LNCaP clone FGC (cell line): ENCODE results near the gene MACO1.
"Not testable (repeated sequence)": the region's sequence is repeated elsewhere in the genome, so short reads cannot be mapped to it uniquely, and the experiment has no call there.

Experiments
- DNase-seq: peaks from one replicate; pipeline ENCODE4 v3.0.0-alpha.2; 2011; ENCODE audit warnings: low read depth
- H3K4me3 ChIP-seq: 2 replicates; pipeline ENCODE4 v1.5.1; 2011; ENCODE audit warnings: mild to moderate bottlenecking, low read depth, low read length, control low read depth
- TF ChIP-seq, protein P1 (sequence below): IDR thresholded peaks from 2 replicates; pipeline ENCODE4 v1.5.1; 2012; ENCODE audit warnings: mild to moderate bottlenecking; ENCODE audit not compliant: control insufficient read depth, insufficient read depth; ENCODE audit errors: extremely low read depth

The MACO1 gene, protein sequence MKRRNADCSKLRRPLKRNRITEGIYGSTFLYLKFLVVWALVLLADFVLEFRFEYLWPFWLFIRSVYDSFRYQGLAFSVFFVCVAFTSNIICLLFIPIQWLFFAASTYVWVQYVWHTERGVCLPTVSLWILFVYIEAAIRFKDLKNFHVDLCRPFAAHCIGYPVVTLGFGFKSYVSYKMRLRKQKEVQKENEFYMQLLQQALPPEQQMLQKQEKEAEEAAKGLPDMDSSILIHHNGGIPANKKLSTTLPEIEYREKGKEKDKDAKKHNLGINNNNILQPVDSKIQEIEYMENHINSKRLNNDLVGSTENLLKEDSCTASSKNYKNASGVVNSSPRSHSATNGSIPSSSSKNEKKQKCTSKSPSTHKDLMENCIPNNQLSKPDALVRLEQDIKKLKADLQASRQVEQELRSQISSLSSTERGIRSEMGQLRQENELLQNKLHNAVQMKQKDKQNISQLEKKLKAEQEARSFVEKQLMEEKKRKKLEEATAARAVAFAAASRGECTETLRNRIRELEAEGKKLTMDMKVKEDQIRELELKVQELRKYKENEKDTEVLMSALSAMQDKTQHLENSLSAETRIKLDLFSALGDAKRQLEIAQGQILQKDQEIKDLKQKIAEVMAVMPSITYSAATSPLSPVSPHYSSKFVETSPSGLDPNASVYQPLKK

DNA sequence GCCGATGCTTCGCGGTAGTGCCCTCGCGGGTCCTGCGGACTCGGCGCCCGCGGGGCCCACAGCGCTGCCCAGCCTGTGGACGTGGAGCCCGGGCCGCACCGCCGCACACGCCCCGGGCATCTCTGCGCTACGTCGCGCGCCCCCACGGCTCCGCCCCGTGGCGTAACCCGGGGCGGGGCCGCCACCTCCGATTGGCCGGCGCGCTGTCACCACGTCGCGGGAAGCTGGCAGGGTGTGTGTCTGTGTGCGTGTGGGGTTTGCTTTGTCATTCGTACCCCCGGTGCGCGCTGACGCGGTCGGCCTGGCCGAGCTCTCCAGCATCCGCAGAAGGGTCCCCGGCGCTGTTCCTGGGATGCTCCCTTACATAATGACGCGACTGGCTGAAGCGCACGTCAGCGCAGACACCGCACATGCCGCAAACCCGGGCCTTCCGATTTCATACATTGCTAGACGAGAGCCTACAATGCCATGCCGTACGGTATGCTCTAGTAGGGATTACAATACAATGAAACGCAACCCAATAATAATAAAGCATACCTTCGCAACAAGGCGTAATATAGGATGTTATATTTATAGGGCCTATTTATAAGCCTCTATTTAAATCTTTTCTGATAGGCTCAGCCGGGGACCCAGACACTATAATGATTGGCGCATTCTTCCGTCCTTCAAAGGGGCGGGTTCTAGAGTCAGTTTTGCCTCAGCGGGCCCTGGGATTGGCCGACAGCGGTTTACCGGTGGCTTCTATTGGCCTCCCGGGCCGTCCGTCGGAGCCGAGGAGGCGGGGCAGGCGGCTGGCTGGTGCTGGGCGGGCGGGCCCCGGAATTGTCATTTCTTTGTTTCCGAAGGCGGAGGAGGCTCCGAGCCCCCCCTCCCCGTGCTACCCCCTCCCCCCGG lies at the start of gene MACO1:
Gene MACO1, plus strand, starts transcription at position 825 of the 894 bp plus-strand sequence. CDS start 202 bp downstream, outside the sequence.
- TF ChIP-seq, protein P1, sequence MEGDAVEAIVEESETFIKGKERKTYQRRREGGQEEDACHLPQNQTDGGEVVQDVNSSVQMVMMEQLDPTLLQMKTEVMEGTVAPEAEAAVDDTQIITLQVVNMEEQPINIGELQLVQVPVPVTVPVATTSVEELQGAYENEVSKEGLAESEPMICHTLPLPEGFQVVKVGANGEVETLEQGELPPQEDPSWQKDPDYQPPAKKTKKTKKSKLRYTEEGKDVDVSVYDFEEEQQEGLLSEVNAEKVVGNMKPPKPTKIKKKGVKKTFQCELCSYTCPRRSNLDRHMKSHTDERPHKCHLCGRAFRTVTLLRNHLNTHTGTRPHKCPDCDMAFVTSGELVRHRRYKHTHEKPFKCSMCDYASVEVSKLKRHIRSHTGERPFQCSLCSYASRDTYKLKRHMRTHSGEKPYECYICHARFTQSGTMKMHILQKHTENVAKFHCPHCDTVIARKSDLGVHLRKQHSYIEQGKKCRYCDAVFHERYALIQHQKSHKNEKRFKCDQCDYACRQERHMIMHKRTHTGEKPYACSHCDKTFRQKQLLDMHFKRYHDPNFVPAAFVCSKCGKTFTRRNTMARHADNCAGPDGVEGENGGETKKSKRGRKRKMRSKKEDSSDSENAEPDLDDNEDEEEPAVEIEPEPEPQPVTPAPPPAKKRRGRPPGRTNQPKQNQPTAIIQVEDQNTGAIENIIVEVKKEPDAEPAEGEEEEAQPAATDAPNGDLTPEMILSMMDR = no peak
- H3K4me3 ChIP-seq = peak within 1 kb of the TSS; percentile 64
- peak; percentile 67 for DNase-seq

DNA sequence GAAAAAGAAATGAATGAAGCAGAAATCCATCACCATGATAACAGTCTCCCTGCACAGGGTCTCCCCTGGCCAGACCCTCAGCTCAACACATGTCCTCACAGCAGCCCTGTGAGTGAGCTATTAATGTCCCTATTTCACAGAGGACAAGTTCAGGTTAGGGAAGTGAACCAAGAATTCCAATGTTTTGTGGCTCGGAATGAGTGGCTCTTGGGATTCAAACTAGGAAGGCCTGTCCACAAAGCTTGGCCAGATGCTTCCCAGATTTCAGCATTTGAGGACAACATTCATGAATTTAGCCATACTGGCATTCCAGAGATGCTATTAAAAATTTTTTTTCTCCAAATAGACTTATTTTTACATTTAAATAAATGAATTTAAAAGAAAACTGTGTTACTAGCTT lies 48.2 kb upstream of the MACO1 start:
- DNase-seq, H3K4me3 ChIP-seq: not testable (repeated sequence)

DNA sequence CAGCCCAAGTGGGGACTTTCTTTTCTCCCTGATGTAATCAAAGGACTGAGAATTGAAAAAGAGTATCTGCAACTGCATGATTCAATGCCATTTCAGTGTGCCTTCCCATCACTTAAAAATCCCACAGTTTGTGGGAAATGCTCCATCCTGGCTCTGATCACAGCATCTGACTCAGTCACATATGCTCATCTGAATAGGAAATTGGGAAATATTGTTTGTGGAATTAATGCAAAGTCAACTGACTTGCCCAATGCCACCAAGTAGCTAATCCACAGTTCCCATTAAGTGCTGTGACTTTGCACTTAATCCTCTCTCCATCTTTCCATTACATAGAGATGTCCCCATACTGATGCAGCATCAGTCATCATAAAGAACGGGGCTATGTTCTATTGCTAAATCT lies 47.6 kb upstream of the MACO1 start:
- not testable (repeated sequence) for H3K4me3 ChIP-seq, DNase-seq

DNA sequence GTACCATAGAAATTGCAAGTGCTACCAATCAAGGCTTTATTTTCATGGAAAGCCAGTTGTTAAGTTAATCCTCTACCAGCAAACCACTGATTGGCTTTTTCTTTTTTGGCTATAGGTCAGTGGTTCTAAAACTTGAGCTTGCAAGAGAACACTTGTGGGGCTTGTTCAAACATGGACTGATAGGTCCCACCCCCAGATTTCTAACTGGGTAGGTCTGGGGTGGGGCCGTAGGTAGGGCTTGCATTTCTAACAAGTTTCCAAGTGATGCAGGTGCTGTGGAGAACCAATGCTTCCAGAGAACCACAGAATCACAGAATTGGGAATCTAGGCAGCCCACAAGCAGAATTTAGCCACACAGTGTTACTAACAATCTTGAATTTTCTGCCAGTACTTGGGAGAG lies 46.8 kb upstream of the MACO1 start:
- not testable (repeated sequence) for H3K4me3 ChIP-seq

DNA sequence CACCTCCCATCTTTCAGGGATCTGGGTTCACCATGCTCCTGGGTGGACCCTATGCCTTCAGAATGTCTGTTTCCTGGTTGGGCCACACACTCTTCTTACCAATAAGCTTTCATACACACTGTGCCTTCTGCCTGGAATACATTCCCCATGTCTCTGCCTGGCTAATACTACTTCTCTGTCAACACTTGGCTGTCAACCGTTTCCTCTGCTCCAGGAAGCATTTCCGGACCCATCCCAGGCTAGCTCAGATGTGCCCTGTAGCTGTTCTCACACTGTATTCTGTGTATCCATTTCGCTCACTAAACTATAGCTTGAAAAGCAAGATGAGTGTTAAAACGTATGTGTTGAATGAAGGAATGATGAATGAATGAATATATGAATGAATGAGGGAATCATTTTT lies 43.6 kb upstream of the MACO1 start:
- H3K4me3 ChIP-seq, DNase-seq: not testable (repeated sequence)

More for the DNA sequence above, 46.8 kb upstream of the MACO1 start:
- not testable (repeated sequence) for DNase-seq

DNA sequence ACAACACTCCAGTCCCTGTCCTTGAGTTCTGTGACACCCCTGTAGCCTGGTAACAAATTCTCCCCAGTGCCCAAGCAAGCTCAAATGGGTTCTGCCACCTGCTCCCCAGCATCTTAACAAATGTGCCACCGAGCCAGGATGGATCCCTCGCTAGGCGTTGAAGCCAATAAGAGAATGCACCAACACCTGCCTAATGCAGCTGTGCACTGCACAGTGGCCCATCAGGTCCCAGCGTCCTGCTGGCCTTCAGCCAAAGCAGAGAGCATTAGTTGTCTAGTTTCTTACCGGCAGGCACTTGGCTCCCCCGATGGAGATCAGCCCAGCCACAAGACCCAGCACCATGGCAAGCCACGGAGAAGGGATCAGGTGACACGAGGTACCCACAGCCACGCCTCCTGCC lies 42.0 kb upstream of the MACO1 start:
- not testable (repeated sequence) for H3K4me3 ChIP-seq, DNase-seq

DNA sequence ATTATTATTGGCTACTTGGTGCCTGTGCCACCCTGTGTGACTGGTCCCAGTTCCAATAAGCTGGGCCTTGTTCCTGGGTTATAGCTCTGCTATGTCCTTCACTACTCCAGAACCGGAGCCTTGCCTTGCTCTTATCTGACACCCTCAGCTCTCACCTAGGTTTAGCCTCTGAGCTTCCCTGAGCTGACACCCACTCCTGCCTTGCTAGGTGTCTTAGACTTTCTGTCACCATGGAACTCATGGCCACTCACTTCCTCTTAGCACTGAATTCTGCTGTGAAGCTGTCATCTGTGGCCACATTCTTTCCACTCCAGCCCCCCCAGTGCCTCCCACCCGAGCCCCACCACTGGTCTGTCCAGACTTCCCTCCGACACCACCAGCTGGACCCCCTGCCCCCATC lies 41.0 kb upstream of the MACO1 start:
- H3K4me3 ChIP-seq, DNase-seq: not testable (repeated sequence)

DNA sequence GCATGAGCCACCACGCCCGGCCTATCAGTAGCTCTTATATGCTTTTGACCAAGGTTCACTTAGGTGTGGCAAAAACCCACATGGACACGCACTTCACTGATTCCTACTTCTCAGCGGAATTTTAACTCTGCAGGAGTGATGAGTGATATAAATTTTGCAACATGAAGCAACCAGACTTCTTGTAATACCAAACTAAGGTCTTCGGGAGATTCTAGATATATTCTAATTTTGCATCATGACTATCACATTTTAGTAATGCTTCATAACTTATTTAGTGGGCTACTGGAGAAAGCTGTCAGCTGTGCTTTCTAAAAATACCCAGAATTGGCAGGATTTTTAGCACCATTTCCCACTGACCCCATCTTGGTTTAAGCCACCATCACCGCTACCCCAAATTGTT lies 37.9 kb upstream of the MACO1 start:
- no peak overlapping the region for H3K4me3 ChIP-seq
- DNase-seq = no peak
- TF ChIP-seq, protein P1 = no peak

DNA sequence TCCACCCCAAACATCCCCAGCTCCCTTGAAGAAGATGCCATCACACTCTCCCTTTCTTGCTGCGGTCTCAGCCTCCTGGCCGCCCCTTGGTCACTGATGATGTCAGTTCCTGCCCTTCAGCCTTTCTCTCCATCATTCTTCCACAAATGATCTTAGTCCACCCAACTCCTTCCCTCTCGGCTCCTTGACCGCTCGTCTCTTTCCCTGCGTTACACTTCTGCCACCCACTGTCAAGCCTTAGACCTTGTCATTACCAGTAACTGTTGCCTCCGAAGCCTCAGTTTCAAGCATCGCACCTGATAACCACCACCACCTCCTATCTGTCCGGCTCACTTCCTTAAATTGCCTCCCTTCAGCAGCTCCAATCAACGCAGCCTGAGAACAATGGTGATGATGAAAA lies 33.1 kb upstream of the MACO1 start:
- H3K4me3 ChIP-seq, DNase-seq: not testable (repeated sequence)

DNA sequence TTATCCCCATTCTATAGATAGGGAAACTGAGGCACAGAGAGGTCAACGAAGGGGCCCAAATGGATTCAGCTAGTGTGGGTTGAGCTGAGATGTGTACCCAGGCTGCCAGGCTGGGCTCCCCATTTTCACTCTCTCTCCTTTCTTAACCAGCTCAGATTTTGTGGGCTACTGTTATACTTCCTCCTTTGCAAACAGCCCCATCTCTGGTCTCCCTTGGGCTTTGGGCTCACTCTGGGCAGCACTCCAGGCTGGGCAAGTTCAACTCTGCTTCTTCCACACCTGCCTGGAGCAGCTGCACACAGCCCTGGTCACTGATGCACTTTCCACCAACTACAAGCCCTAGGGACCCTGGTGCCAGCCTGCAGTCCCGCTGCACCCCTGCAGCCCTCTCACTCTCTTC lies 32.6 kb upstream of the MACO1 start:
- DNase-seq = not testable (repeated sequence)

More for the DNA sequence above, 32.6 kb upstream of the MACO1 start:
- H3K4me3 ChIP-seq = not testable (repeated sequence)
